ENCODE measurements around the gene LAMTOR1. TPM values are rescaled to one million over a fixed set of nuclear protein-coding genes. Genes with fewer than 3 reads are reported as not detected.

Gene LAMTOR1
- total and polyA plus RNA-seq, 10 of the 15 experiments (the other 5 are each of a cell fraction or from before 2014, with no cell fraction given), result 58.8 to 141 (median 110) TPM

DNA sequence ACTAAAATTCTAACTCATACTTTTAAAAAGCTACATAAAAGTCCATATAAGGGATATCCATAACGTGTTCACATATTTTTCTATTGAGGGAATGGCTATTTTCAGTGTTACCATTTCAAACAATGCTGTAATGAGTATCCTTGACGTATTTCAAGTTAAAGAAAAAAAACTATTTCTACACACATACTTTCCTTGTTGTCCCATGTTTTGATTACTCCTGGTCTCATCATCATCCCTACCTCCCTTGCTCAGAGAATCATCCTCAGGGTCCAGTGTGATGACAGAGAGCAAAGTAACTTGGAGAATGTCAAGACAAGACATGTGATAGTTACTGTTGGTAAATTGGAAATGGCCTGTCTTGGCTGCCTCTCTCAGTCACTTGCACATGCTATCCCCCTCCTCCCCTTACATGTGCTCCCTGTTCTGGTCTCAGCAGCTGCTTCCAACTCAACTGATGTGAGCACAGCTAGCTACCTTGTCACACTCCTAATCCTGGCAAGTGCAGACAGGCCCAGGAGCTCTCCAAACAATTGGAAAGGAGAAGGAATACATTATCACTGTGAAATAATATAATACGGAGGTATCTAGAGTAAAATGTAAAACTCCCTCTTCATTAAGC, 44.6 kb downstream of the LAMTOR1 start:
- no peak for ATAC-seq
- intact Hi-C loops (cut with micrococcal nuclease; ENCODE audit: unreplicated experiment) (no loop called here), in situ Hi-C loops (cut with MboI) (no loop called here)
- POLR2A ChIA-PET, result interaction anchor here (0.9 to 2.8 kb wide), 4 partner anchors 9 to 20 kb away, joined by 3 to 16 read pairs (median 5); no protein-coding TSS in a partner anchor
- no peak overlapping the region for H3K9ac ChIP-seq (ENCODE audit: control insufficient read depth, insufficient read depth, low read length)
- BruUV-seq (replicated peaks), result no TSS peak
- WGBS (ENCODE audit: insufficient coverage, insufficient replicate concordance, low lambda C conversion rate, missing lambda C conversion rate), result 96% methylated on average over 3 of the region's 3 CpGs
- H3K9me3 ChIP-seq (replicated peaks; ENCODE audit: control insufficient read depth, insufficient read depth, low read length), result no peaks in the 10 kb centered on the region
- no peak for FAIRE-seq
- SMC1A ChIA-PET (ENCODE audit: uncharacterized antibody, unreplicated experiment), result interaction anchor here (1.6 to 4.2 kb wide), 2 partner anchors 10 to 19 kb away, joined by 6 to 21 read pairs; no protein-coding TSS in a partner anchor
- H3K27ac ChIP-seq (ENCODE audit: control insufficient read depth, insufficient read depth), result no peak overlapping the region
- RAD21 ChIA-PET (ENCODE audit: unreplicated experiment), result interaction anchor here (0.9 kb wide), 1 partner anchor 33 kb away, joined by 3 read pairs; no protein-coding TSS in a partner anchor
- peaks cover 1 to 10% of the 10 kb centered on the region in 2 experiments; a peak in 3 of 4 replicates for H3K36me3 ChIP-seq (ENCODE audit: control insufficient read depth in 2 of 2, insufficient read depth in 2 of 2, low read length in 1 of 2)
- no peaks in the 10 kb centered on the region for H3K27me3 ChIP-seq (replicated peaks in 1 of 2; ENCODE audit: control insufficient read depth in 2 of 2, insufficient read depth in 2 of 2, low read length in 1 of 2)
- no peak overlapping the region for H3K4me2 ChIP-seq (ENCODE audit: control insufficient read depth, insufficient read depth)
- H3K4me1 ChIP-seq (ENCODE audit: control insufficient read depth, insufficient read depth, low read length), result no peaks in the 10 kb centered on the region
- peaks cover 4% of the 10 kb centered on the region for H3K79me2 ChIP-seq (ENCODE audit: control insufficient read depth, insufficient read depth, low read length)
- H4K20me1 ChIP-seq (ENCODE audit: control insufficient read depth, insufficient read depth), result no peaks in the 10 kb centered on the region
- no peak for DNase-seq (ENCODE audit: low read depth, low spot score)
- H3K4me3 ChIP-seq, result no peak overlapping the region
- H2AFZ ChIP-seq (ENCODE audit: control insufficient read depth, low read depth, low read length), result no peak overlapping the region
- TF ChIP-seq NR2F1 (conservative IDR thresholded peaks at IDR 0.05), result no peak
- TF ChIP-seq, protein P1, sequence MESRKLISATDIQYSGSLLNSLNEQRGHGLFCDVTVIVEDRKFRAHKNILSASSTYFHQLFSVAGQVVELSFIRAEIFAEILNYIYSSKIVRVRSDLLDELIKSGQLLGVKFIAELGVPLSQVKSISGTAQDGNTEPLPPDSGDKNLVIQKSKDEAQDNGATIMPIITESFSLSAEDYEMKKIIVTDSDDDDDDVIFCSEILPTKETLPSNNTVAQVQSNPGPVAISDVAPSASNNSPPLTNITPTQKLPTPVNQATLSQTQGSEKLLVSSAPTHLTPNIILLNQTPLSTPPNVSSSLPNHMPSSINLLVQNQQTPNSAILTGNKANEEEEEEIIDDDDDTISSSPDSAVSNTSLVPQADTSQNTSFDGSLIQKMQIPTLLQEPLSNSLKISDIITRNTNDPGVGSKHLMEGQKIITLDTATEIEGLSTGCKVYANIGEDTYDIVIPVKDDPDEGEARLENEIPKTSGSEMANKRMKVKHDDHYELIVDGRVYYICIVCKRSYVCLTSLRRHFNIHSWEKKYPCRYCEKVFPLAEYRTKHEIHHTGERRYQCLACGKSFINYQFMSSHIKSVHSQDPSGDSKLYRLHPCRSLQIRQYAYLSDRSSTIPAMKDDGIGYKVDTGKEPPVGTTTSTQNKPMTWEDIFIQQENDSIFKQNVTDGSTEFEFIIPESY (IDR thresholded peaks at IDR 0.05), result no peak
- TF ChIP-seq EP300 (IDR thresholded peaks at IDR 0.05; ENCODE audit: borderline replicate concordance in 1 of 2, control insufficient read depth in 1 of 2, low read depth in 2 of 2, low read length in 2 of 2), result no peak
- no peak for TF ChIP-seq STAT1 (conservative IDR thresholded peaks at IDR 0.05)
- no peak for TF ChIP-seq DPF2 (IDR thresholded peaks at IDR 0.05)
- TF ChIP-seq KLF5 (IDR thresholded peaks at IDR 0.05; ENCODE audit: partially characterized antibody), result no peak
- no peak for TF ChIP-seq IKZF2 (IDR thresholded peaks at IDR 0.05)
- no peak for TF ChIP-seq FOXK2 (IDR thresholded peaks at IDR 0.05)
- TF ChIP-seq PAX8 (IDR thresholded peaks at IDR 0.05), result no peak
- TF ChIP-seq GATAD2B (conservative IDR thresholded peaks at IDR 0.05; ENCODE audit: low read depth), result no peak
- TF ChIP-seq, protein P2, sequence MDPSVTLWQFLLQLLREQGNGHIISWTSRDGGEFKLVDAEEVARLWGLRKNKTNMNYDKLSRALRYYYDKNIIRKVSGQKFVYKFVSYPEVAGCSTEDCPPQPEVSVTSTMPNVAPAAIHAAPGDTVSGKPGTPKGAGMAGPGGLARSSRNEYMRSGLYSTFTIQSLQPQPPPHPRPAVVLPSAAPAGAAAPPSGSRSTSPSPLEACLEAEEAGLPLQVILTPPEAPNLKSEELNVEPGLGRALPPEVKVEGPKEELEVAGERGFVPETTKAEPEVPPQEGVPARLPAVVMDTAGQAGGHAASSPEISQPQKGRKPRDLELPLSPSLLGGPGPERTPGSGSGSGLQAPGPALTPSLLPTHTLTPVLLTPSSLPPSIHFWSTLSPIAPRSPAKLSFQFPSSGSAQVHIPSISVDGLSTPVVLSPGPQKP (IDR thresholded peaks at IDR 0.05; ENCODE audit: low read depth, low read length), result no peak
- no peak for TF ChIP-seq POLR2AphosphoS5 (IDR thresholded peaks at IDR 0.05; ENCODE audit: low read length)
- TF ChIP-seq, protein P3, sequence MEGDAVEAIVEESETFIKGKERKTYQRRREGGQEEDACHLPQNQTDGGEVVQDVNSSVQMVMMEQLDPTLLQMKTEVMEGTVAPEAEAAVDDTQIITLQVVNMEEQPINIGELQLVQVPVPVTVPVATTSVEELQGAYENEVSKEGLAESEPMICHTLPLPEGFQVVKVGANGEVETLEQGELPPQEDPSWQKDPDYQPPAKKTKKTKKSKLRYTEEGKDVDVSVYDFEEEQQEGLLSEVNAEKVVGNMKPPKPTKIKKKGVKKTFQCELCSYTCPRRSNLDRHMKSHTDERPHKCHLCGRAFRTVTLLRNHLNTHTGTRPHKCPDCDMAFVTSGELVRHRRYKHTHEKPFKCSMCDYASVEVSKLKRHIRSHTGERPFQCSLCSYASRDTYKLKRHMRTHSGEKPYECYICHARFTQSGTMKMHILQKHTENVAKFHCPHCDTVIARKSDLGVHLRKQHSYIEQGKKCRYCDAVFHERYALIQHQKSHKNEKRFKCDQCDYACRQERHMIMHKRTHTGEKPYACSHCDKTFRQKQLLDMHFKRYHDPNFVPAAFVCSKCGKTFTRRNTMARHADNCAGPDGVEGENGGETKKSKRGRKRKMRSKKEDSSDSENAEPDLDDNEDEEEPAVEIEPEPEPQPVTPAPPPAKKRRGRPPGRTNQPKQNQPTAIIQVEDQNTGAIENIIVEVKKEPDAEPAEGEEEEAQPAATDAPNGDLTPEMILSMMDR (IDR thresholded peaks at IDR 0.05 in 2 of 3, conservative IDR thresholded peaks at IDR 0.05 in 1 of 3; ENCODE audit: control insufficient read depth in 2 of 3, extremely low read depth in 1 of 3, insufficient read depth in 1 of 3, low read depth in 3 of 3, low read length in 3 of 3), result no peak
- TF ChIP-seq JUNB (IDR thresholded peaks at IDR 0.05), result no peak
- no peak for TF ChIP-seq PAX5 (IDR thresholded peaks at IDR 0.05; ENCODE audit: borderline replicate concordance, low read depth, low read length)
- TF ChIP-seq ETV6 (conservative IDR thresholded peaks at IDR 0.05 in 1 of 2, IDR thresholded peaks at IDR 0.05 in 1 of 2; ENCODE audit: borderline replicate concordance in 1 of 2, low read depth in 1 of 2), result no peak
- TF ChIP-seq CHD4 (IDR thresholded peaks at IDR 0.05), result no peak
- no peak for TF ChIP-seq CEBPB (IDR thresholded peaks at IDR 0.05; ENCODE audit: borderline replicate concordance in 1 of 2, low read depth in 2 of 2, low read length in 2 of 2)
- CTCF ChIA-PET, result interaction anchor here (1.1 to 5.6 kb wide), 6 partner anchors 10 to 81 kb away, joined by 3 to 24 read pairs (median 4); no protein-coding TSS in a partner anchor
